ENCODE data around the gene EEFSEC.

The EEFSEC gene

DNA sequence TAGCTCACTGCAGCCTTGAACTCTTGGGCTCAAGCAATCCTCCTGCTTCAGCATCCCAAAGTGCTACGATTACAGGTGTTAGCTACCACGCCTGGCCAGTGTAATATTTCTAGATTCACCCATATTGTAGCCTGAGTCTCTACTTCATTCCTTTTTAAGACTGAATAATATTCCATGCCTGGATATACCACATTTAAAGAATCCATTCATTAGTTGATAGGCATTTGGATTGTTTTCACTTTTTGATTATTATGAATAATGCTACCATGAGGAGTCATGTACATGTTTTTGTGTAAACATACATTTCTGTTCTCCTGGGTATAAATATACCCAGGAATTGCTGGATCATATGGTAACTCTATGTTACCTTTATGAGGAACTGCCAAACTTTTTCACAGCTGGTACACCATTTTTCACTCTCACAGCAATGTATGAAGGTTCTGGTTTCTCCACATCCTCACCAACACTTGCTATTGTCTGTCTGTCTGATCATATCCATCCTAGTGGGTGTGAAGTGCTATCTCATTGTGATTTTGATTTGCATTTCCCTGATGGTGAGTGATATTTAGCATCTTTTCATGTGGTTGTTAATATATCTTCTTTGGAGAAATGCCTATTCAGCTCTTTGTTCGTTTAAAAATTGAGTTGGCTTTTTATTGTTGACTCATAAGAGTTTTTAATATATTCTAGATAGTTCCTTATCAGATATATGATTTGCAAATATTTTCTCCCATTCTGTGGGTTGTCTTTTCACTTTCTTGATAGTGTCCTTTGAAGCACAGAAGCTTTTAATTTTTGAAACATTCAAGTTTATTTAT lies 32.6 kb downstream of the EEFSEC start:
- DNase-seq = no peak

DNA sequence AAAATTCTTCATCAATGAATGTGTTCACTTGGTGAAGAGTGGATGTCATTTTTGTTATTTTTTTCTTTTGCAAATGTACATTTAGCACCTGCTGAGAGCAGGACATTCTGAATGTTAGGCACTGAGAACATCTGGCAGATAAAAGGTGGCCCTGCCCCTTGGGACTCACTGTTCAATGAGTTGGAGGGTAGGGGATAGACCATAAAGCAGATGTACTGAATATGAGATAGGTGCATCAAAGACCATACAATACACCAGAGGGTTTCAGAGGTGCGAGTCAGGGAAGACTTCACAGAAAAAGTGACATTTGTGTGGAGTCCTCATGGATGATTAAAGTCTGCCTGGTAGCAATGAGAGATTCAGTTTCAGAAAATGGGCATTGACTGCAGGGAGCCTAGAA lies 34.2 kb downstream of the EEFSEC start:
- no peak for DNase-seq

DNA sequence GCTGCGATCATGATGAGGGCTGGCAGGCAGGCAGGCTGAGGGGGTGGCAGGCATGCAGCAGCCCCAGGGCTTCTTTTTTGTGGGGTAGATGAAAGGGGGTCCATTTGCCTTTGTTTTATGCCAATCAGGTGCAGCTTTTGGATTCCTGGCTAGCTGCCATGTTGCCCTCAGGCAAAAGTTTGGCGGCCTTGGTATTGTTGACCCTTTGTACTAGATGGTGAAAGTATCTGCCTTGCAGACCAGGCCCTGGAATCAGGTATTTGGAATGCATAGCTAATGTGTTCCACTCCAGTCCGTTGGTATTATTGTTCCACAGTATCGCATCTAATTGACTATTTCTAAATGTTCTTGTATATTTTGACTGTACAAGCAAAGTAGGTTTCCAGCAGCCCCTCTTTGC lies 35.0 kb downstream of the EEFSEC start:
- no peak for DNase-seq

DNA sequence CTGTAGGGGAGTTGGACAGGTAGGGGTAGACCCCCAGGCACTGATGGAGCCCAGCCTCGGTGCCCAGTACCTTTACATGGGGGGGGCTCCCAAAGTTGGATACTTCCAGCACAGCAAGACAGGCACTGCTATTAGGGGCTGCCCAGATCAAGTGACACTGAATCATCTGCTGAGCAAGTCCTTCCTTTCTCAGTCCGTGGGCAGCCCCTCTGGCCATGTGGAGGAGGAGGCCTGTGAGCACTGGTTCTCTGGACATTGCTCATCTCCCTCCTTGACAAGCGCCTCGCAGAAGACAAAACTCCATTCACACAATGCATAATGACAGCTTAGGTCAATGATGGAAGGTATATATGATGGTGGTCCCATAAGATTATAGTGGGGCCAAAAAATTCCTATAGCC lies 35.7 kb downstream of the EEFSEC start:
- DNase-seq = no peak

DNA sequence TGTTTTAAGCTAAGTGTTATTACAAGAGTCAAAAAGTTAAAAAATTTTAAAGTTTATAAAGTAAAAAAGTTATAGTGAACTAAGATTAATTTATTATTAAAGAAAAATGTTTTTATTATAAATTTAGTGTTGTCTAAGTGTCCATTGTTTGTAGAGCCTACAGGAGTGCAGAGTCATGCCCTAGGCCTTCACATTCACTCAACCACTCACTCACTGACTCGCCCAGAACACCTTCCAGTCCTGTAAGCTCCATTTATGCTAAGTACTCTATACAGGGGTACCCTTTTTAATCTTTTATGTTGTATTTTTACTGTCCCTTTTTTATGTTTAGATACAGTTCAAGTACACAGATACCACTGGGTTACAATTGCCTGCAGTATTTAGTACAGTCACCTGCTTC lies 37.2 kb downstream of the EEFSEC start:
- DNase-seq = no peak

DNA sequence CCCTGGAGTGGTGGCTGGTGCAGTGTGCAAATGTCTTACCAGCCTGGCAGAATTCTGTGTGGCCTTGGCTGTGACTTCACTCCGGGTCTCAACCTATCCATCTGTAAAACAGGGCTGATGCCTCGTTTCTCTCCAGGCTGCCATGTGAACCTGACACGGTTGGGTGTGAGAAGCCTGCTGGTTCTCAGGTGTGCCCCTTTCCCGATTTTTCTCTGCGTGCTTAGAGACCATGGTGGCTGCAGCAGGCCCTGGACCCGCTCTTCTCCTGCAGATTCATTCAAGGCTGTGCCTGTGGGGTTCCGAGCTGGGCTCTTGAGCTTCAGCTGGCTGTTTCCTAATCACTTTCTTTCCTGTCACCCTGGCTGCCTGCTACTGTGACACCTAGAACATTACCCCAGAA lies 38.9 kb downstream of the EEFSEC start:
- DNase-seq = no peak

DNA sequence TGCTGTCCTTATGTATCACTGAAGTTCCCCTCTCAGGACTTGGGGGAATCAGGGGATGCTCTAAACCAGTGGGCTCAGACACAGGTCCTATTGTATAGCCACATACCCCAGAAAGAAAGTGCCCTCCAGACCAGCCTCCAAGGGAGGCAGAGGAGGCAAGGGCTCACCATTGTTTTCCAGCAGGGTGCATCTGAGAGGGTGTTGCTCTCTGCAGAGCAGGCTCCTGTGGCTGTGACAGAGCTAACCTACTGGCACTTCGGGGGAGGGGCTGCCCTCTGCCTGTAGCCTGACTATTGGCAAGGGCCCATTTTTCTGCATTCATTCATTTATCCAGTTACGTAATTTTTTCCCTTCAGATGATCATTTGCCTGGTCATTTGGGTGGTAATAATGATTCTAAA lies 39.9 kb downstream of the EEFSEC start:
- no peak for DNase-seq

DNA sequence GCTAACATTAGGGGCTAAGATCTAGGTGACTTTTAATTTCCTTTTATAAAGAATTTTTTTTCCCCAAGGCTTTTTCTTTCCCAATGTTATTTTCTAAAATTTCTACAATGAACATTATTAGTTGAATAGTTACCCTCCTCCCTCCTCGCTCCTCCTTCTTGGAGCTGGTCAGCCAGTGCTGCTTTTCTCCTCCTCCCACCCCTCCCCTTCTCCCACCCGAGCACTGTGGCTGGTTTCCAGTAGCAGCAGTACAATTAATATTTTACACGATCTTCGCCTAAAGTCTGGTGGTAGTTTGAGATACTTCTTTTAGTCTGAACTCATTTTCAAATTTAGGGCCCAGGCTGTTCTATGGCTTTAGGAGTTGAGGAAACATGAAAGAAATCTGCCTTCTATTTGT lies 41.6 kb downstream of the EEFSEC start:
- no peak for DNase-seq

DNA sequence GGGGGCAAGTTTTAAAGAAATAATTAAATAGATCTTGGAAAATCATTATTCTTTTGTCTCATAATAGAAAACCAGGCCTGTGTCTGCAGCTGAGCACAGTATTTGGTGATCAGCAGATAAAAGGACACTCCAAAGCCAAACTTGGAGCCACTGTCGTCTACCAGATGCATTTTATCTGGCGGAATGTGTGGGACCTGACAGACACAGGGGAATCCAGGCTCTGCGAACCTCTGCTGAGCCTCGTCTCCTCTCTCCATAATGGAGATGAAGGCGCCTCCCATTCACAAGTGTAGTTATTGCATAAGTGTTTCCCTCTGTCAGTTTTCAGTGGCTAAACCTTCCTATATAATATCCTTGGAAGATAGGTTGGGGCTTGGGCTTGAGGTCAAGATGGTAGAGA lies 42.1 kb downstream of the EEFSEC start:
- DNase-seq = no peak

DNA sequence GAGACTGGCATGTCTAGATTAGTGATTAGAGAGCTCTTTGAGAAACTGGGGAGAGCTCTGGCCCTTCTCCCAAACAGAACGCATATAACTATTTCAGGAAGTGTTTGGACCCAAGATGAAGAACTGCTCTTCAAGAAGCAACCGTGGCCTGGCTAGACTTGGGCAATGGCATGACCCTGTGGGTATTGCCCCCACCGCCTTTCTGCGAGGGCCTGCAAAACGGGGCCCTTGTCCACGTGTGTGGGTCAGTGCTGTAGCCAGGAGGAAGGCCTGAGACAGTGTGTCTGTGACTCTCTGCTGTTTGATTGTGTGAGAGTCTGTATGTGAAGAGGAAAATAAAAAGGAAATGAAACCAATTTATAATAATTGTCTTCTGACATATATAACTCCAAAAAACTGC lies 42.5 kb downstream of the EEFSEC start:
- no peak for DNase-seq

DNA sequence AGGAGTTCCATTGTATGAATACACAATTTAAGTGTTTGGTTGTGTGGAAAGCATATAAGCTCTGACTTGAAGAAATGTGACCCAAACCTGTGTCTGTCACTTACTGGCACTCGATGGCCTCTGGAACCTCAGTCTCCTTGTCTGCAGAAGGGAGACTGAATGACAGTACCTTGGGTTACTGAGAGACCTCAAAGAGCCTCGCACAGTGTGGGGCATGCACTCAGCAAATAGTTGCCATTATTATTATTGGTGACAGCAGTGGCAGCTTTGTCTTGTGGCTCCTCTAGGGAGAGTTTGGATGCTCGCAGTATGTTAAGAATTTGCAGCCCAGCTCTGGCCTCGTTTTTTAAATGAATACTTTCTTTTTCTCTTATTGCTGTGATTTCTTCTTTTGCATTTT lies 43.4 kb downstream of the EEFSEC start:
- no peak for DNase-seq

DNA sequence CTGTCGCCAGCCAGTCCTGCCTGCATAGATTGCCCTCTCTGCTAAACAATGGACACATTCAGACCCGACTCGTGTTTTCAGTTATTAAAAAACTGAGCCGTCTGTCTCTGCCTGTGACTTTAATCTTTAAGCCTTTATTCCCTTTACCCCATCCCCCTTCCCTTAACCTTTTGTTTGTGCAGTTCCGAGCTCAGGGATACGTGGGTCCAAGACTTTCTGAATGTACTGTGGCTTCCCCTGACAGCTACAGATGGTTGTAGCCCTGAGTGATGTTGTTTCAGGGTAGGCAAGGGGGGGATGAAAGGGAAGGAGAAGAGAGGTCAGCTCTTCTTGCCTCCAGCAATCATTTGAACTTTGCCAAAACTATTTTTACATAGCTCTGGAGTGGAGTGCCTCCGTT lies 44.6 kb downstream of the EEFSEC start:
- DNase-seq = no peak

DNA sequence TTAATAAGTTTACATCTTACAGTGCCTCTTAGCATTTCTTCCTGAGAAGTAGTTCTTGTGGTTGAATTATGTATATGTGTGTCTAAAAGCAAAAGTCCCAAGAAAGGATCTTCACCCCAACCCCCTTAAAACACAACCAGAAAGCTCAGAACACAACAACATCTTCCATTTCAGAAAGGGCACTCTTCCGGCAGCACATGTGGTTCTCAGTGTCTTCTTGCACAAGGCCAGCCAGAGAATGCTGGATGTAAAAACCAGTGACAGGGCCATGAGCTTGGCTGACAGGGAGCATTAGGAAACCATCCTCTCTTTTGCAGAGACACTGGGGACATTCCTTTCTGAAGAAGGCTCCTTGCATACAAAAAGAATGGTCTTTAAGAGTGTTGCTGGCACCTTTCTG lies 45.0 kb downstream of the EEFSEC start:
- no peak for DNase-seq

DNA sequence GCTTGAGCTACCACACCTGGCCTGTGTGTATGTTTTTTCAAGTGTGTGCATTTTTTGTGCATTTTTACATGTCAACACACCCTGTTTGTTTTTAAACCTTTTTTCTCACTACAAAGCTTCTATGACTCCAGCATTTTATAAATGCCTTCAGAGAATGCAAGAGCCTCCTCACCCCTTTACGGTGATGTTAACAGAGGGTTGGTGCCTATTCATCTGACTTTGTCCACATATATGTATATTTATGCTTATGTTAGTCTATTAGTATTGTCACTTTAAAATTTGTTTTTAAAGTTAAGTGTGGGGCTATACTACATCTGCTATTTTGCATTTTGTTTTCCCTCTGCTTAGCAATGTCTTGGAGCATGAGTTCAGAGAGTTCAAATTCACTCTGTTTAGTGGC lies 45.8 kb downstream of the EEFSEC start:
- DNase-seq = no peak

DNA sequence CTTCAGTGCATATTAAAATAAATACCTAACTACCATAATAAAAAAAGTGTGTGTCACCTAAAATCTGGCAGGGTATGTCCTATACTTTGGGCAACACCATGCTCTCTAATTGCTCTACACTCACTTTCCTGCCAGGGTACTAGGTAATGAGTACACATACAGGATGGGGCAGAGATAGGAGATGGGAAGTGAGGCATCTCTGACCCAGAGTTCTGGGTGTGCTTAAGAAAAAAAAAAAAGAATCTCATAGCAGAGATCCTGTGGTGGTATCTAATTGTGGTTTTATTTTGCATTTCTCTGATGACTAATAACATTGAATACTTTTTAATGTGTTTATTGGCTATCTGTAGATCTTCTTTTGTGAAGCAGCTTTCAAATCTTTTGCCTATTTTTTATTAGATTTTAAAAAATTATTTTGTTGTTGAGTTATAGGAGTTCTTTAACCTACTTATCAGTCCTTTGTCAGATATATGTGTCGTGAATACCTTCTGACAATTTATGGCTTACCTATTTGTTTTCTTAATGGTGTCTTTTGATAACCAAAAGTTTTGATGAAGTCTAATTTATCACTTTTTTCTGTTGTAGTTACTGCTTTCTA lies 48.0 kb downstream of the EEFSEC start:
- DNase-seq = no peak

DNA sequence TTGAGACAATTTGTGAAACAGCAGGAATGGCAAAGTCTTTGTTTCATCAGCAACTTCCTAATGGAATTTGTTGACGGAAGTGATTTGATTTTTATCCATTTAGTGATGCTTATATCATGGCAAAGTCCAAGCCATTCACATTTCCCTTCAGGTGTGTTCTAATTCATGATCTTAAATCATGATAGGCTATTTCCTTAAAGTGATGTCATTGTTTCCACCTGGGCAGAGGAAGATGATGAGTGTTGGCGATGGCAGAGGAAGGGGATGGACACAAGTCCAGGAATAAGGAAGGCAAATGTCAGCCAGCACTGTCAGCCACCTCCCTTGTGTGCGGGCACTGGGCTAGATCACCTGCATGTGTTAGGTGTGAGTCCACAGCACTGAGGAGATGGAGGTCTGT lies 49.9 kb downstream of the EEFSEC start:
- no peak for DNase-seq

DNA sequence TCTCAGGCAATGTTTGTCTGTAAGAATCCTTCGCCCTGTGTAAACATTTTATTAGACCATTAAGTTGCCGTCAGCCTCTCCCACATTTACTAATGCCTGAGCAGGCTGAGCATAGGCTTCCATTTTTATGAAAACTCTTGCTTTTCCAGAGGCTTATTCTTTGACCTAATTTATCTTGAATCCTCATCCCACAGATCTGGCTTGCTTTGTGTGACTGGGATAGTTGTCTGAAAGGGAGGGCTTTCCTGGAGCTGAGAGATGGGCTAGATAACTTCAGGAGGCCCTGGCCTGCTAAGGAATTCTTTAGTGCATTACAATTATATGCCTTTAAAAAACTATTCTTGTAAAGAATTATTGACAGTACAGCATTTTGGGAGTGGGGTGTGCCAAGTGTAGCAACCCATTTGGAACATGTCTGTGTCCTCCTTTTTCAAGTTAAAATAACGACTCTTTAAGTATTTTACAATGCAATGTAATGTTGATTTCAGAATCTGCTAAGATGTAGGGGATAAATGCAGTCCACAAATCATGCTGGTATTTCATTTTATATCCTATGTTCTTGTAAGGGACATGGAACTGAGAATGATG lies 52.4 kb downstream of the EEFSEC start:
- DNase-seq = no peak

DNA sequence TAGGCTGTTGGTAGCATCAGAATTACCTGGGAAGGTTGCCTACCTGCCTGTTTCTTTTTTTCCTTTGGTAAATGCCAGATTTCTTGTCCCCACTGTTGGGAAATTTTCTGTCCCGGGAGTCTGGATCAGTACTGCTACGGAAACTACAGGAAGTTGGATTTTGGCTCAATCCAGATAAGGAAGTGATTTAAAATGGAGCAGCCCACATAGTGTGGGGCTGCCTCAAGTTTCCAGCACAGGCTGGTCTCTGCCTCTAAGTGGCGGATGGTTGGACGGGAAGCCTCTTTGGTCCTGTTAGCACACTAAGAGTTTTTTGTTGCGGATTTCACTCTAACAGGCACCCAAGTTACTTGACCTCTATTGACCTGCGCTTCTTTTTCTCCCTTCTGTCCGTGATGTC lies 54.7 kb downstream of the EEFSEC start:
- DNase-seq = no peak

DNA sequence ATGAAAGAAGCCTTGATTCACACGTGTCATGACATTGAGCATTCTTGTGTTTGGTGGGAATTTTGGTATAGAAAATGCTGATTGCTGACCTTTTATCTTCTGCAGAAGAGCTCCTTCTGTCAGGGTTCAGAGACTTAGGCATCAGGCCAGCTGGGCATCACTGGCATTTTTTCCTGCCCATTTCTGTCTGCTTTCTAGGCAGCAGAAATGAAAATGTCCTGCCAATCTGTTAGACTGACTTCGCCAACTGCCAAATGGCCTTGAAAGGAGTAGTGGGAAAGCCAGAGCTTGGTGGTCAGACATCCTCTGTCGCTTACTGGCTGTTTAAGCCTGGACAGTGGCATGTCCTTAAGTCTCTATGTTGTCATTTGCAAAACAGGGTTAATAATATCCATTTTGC lies 57.4 kb downstream of the EEFSEC start:
- no peak for DNase-seq

DNA sequence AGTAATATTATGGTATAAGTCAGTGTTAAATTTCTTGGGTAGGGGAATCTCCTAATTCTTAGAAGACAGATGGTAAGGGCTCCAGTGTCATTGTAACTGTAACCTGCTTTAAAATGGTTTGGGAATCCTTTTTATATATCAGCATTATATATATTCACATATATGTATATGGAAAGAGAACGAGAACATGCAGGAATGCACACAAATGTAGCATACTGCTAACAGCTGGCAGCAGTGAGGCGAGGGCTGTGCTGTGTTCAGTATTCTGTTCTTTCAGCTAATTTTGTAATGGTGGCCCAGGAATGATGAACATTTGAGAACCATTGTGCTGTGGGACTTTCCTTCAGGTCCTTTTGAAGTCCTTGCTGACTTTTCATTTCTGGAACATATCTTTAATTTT lies 60.8 kb downstream of the EEFSEC start:
- no peak for DNase-seq

DNA sequence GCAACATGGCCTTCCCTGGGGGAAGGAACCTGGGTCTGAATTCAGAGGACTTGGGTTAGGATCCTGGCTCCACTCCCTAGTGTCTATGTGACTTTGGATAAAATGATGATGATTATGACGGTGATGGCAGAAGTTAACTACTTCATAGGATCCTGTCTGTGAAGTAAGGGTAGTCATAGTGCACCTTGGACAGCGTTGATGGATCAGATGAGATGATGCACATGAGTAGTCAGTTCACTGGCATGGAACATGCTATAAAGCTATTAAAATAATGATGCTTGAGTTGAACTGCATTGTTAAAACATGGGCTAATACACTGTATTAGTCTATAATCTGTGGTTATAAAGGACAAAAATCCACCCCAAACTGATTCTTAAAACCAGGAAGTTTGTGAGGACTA lies 62.0 kb downstream of the EEFSEC start:
- DNase-seq = no peak

DNA sequence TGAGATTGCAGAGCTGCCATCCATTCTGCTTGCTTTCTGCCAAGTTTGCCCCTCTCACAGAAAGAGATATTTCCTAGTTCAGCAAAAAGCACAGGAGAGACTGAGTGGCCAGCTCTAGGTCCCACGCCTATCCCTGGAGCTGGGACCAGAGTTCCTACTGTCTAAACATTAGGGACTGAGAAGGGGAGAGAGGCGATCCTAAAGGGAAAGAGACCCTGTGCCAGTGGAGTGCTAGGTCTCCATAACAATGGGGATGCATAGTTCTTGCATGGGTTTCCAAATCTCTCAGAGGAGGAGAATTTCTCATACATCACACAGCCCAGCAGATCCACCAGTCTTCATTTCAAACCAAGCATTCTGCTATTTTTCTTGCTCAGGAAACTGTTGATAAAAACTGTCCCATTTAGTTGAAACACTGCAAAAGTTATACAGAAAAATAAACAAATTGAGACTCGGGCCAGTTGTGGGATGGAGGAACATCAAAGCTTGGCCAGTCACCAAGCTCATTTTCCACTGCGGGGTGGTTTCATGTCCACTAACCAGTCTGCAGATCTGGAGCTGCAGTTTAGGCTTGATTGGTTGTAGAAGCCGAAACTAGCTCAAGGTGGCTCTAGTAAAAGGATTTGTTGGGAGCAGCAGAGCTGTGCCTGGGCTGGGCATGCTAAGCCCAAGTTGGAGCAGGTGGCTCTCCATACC lies 62.7 kb downstream of the EEFSEC start:
- DNase-seq = no peak

DNA sequence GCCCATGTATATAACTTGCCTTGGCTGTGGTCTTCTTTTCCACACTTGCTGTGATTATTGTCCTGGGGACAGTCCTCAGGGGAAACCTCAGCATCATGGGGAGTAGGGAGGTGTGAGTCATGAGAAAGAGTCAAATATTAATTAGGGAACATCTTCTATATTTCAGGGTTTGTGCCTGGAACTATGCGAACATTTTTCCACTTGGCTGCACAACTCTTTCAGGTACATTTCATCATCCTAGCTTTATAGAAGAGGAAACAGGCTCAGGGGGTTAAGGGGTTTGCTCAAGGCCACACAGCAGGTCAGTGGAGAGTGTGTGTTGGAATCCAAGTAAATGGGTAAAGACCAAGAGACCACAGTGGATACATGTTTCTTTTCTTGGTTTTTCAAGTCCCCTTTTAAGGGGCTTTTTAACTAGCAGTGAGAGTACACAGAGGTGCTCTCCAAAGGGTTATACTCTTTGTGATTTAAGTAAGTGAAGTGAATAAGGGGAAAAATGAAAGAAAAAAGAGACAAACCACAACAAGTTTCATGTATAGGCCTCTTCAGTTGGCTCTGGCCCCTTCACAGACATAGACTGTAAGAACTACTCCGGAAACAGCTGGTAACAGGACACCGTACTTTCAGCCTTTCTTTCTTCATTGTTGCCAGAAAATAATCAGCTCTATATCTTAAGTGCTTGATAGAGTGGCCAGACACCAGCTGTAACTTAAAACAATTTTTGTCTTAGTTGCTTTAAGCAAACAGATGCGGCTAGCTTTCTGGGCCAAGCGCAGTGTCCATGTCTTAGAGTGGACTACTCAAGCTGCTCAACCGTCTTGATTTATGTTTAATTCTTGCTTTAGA lies 64.6 kb downstream of the EEFSEC start:
- no peak for DNase-seq
